Activated gamma-delta T cell (primary cell): ENCODE results near the gene NDUFA6.
"Not testable (repeated sequence)": the region's sequence is repeated elsewhere in the genome, so short reads cannot be mapped to it uniquely, and the experiment has no call there.

Source experiments
- DNase-seq: peaks from one replicate; lab custom pipeline; 2025; lab: John Stamatoyannopoulos, UW

NDUFA6 gene

DNA sequence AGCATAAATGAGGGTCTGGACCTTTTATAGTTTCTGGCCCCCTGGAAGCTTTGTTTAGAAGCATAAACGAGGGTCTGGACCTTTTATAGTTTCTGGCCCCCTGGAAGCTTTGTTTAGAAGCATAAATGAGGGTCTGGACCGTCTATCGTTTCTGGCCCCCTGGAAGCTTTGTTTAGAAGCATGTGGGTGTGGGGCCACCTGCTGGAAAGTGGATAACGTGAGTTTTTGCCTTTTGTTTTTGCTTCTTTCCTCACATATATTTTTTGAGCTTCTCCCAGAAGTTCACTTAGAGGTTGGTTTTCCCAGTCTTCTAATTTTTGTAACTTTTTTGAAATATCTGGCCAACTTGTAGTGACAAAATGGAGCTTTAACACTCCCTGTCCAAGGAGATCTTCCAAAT is 22.2 kb upstream of the NDUFA6 start:
- DNase-seq = not testable (repeated sequence)

GRCh38 chr22:42111798-42112197 is 21.2 kb upstream of the NDUFA6 start:
- DNase-seq = no peak

GRCh38 chr22:42108848-42109247 is 18.3 kb upstream of the NDUFA6 start:
- DNase-seq = no peak

- DNase-seq = not testable (repeated sequence)
These were observed 13.8 kb upstream of the NDUFA6 start for GRCh38 chr22:42104332-42104860.

- no peak for DNase-seq
These were observed 10.6 kb upstream of the NDUFA6 start for GRCh38 chr22:42101199-42101598.

- no peak for DNase-seq
These were observed 847 bp upstream of the NDUFA6 start for GRCh38 chr22:42091455-42091782.

DNA sequence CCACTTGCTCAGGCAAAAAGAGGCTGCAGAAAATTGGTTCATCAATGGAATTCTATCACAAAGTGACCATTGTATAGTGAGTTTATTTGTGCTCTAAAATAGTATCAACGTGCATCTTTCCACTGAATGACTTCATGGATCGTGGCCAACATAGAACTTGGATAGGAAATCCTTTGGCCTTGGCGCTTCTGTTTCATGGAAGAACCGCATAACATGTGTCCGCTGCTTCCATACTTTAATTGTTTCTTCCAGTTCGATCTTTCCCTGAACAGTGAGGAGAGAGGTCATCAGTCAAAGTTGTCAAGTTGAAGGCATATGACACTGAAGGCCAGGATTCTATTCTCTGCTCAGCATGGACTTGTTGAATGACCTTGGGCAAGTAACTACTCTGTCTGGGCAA is 4.5 kb downstream of the NDUFA6 start:
- DNase-seq = no peak

GRCh38 chr22:42084874-42085273 is 5.7 kb downstream of the NDUFA6 start:
- no peak for DNase-seq

- no peak for DNase-seq
These were observed 7.5 kb downstream of the NDUFA6 start for GRCh38 chr22:42083119-42083518.

DNA sequence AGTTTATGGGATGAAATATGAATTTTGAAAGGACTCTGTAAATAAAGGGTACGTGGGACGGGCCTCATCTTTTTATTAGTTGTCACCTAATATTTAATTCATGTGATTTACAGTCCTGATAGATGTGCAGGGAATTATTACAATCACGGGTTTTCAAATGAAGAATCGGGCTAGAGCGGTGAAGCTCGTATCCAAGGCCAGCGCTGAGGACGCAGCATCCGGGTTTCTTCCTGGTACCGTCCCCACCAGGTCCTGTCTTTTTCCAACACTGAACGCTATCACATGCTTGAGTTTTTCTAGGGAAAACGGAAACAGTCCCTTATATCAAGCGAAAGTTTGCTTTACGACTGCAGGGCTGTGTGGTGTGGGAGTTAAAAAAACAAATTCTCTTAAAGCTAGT is 10.3 kb downstream of the NDUFA6 start:
- DNase-seq = no peak

DNA sequence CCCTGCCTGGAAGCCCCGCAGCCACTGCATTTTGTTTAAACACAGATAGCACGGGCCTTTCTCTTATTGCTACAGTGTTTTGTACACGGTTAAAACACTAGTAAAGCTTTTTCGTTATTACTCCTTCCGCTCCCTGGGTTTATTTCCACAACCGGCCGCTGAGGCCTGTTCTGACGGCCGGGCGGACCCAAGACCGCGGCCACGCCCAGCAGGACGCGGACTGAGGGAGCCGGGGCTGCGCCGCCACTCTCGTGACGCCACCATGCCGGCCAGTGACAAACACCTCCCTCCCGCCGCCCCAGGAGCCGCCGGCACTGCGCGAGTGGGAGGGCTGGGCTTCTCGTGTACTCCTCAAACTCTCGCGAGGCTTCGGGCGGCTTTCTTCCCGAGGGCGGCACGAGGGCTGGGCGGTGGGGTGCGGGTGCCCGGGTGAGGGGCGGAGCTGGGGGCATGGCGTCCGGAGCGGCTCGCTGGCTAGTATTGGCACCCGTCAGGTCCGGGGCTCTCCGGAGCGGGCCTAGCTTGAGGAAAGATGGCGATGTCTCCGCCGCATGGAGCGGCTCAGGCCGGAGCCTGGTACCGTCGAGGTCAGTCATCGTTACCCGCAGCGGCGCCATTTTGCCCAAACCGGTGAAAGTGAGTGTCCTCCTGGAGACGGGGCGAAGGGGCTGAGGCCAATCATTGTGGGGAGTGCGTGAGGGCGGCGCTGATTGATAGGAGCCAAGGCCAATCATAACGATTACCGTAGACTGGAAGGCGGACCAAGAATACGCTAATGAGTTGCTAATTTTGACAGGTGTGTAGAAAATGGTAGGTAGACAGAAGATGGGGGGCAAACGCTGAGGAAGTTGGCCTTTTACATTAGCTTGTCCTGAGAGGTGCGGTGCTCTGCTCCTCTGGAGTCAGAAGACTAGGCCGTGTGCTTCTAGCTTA is 11.0 kb downstream of the NDUFA6 start, which contains the start of gene SMDT1:
TSS of gene SMDT1 (plus strand) at position 382 of the 933 bp plus-strand sequence. CDS start at position 451, 69 bp downstream.
- peak; percentile 94 for DNase-seq

GRCh38 chr22:42078469-42079318 is 11.9 kb downstream of the NDUFA6 start:
- no peak for DNase-seq

- DNase-seq = no peak
These were observed 13.0 kb downstream of the NDUFA6 start for GRCh38 chr22:42077486-42078125.

GRCh38 chr22:42076764-42077485 is 13.6 kb downstream of the NDUFA6 start:
- no peak for DNase-seq

GRCh38 chr22:42074846-42075676 is 15.5 kb downstream of the NDUFA6 start:
- DNase-seq = no peak

DNA sequence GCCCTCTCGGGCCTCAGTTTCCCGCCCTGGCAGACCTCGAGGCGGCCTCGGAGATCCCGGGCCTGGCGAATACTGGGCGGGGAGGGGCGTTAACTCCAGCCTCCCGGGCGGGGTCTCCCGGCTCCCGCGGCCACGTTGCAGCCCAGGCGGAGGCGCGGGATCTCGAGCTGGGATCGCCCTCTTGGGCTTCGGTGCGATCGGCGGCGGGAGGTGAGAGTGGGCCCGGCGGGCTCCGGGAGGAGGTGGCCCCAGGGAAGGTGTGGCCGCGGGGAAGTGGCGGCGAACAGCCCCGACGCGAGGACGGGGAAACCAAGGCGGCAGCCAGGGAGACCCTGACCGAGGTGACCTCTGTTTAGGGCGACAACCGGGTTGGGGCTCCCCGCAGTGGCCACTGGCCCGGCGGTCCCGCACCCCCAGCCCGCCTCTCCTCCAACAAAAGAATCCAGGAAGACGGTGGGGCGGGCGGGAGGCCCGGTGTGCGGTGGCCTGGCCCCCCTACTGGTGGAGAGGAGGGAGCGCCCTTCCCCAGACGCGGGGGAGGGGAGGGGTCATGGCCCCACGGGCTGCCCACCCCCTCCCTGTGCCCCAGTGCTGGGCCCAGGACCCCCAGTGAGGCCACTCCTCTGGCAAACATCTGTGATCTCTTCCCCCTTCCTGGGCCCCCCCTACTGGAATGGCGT is 16.3 kb downstream of the NDUFA6 start, which contains the start of gene PHETA2:
TSS of gene PHETA2 (plus strand) at position 117 of the 680 bp plus-strand sequence. CDS start 3,046 bp downstream, outside the sequence.
- no peak for DNase-seq

- DNase-seq = no peak
These were observed 16.9 kb downstream of the NDUFA6 start for GRCh38 chr22:42073621-42074041.

DNA sequence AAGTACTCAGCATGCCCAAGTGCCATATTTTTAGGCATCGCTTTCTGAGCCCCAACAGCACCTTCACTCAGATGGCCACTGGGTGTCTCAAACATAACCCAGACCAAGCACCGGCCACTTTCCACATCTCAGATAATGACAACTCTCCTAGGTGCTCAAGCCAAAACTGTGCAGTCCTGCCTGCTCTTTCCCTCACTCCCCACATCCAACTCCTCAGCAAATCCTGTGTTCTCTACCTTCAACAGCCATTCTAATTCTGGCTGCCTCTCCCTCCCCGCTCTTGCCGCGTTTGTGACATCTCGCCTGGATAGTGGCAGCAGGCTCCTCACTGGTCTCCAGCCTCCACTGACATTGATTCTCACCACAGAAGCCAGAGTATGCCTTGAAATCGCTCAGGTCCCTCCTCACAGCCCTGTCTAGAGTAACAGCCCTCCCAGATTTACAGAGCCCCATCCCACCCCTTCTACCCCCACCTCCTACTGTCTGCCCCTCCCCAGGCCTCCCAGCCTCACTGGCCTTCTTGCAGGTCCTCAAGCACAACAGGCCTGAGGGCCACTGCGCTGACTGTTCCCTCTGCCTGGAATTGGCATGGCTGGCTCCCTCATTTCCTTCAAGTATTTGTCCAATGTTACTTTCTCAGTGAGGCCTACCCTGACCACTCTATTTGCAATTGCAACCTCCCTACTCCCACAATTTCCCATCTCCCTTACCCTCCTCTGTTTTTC is 17.8 kb downstream of the NDUFA6 start:
- no peak for DNase-seq

DNA sequence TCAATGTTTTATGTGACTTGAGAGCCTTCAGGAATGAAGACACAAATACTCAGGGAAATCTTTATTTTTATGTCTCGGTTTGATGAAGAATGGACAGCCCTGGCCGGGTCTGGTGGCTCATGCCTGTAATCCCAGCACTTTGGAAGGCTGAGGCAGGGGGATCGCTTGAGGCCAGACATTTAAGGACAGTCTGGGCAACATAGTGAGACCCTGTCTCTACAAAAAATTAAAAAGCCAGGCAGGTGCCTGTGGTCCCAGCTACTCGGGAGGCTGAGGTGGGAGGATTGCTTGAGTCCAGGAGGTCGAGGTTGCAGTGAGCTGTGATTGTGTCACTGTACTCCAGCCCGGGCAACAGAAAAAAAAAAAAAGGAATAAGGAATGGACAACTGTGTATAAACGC is 19.1 kb downstream of the NDUFA6 start:
- DNase-seq = not testable (repeated sequence)
